SK-N-SH treated with all-trans-retinoic acid at 6 μM for 48 hours (cell line): ENCODE results near the gene TGFBRAP1.

Source experiments
- ATAC-seq: fragments of 200-7000 bp; cut with Tn5 transposase; 3 replicates; pipeline ENCODE4 v1.9.1; 2020; ENCODE audit warnings: mild to moderate bottlenecking, moderate library complexity
- ARNTL ChIP-seq: fragments of 450-650 bp; formaldehyde crosslinking; IDR thresholded peaks from 2 replicates; pipeline ENCODE4 v1.5.0; 2020; ENCODE audit warnings: low read depth, mild to moderate bottlenecking, moderate library complexity, borderline replicate concordance
- BACH2 ChIP-seq: fragments of 250-450 bp; sonication (Bioruptor Pico); IDR thresholded peaks from 2 replicates; pipeline ENCODE4 v1.9.0; 2021; ENCODE audit warnings: mild to moderate bottlenecking, borderline replicate concordance
- ESRRG ChIP-seq: fragments of 250-450 bp; sonication (Bioruptor Pico); IDR thresholded peaks from 2 replicates; pipeline ENCODE4 v1.6.1; 2021; ENCODE audit warnings: mild to moderate bottlenecking
- ISL1 ChIP-seq: fragments of 250-450 bp; sonication (Bioruptor Pico); IDR thresholded peaks from 2 replicates; pipeline ENCODE4 v2.1.2; 2022; ENCODE audit warnings: mild to moderate bottlenecking, moderate library complexity
- OSR1 ChIP-seq: fragments of 250-450 bp; sonication (Bioruptor Pico); IDR thresholded peaks from 2 replicates; pipeline ENCODE4 v1.8.0; 2022; ENCODE audit warnings: moderate library complexity, mild to moderate bottlenecking, inconsistent platforms
- RARB ChIP-seq: fragments of 250-450 bp; sonication (Bioruptor Pico); IDR thresholded peaks from 2 replicates; pipeline ENCODE4 v1.8.0; 2021; ENCODE audit warnings: mild to moderate bottlenecking, moderate library complexity
- SNAI2 ChIP-seq: fragments of 250-450 bp; sonication (Bioruptor Pico); IDR thresholded peaks from 2 replicates; pipeline ENCODE4 v1.5.0; 2020; ENCODE audit warnings: mild to moderate bottlenecking, moderate library complexity
- TCF4 ChIP-seq: fragments of 250-450 bp; sonication (Bioruptor Pico); IDR thresholded peaks from 2 replicates; pipeline ENCODE4 v1.8.0; 2021; ENCODE audit warnings: mild to moderate bottlenecking, moderate library complexity, borderline replicate concordance
- TOX ChIP-seq: fragments of 250-450 bp; sonication (Bioruptor Pico); IDR thresholded peaks from 2 replicates; pipeline ENCODE4 v1.8.0; 2021; ENCODE audit warnings: mild to moderate bottlenecking, moderate library complexity, borderline replicate concordance
- ZC3H10 ChIP-seq: fragments of 250-450 bp; sonication (Bioruptor Pico); IDR thresholded peaks from 2 replicates; pipeline ENCODE4 v1.5.1; 2021; ENCODE audit warnings: mild to moderate bottlenecking, moderate library complexity
- ZFP3 ChIP-seq: fragments of 250-450 bp; sonication (Bioruptor Pico); IDR thresholded peaks from 2 replicates; pipeline ENCODE4 v1.5.0; 2020; ENCODE audit warnings: mild to moderate bottlenecking, moderate library complexity
- ZFP30 ChIP-seq: fragments of 450-650 bp; formaldehyde crosslinking; IDR thresholded peaks from 2 replicates; pipeline ENCODE4 v1.5.0; 2022; ENCODE audit warnings: mild to moderate bottlenecking, moderate library complexity
- ZNF565 ChIP-seq: fragments of 450-650 bp; formaldehyde crosslinking; conservative IDR thresholded peaks from 2 replicates; pipeline ENCODE4 v1.5.0; 2020; ENCODE audit warnings: low read depth, mild to moderate bottlenecking, moderate library complexity
- ZNF70 ChIP-seq: fragments of 450-650 bp; formaldehyde crosslinking; IDR thresholded peaks from 2 replicates; pipeline ENCODE4 v1.5.0; 2020; ENCODE audit warnings: mild to moderate bottlenecking, moderate library complexity
- ZNF8 ChIP-seq: fragments of 450-650 bp; formaldehyde crosslinking; IDR thresholded peaks from 2 replicates; pipeline ENCODE4 v1.5.0; 2020; ENCODE audit warnings: mild to moderate bottlenecking, moderate library complexity
- TF ChIP-seq, protein P1 (sequence below): fragments of 250-450 bp; sonication (Bioruptor Pico); IDR thresholded peaks from 2 replicates; pipeline ENCODE4 v1.8.0; 2020; ENCODE audit warnings: mild to moderate bottlenecking, moderate library complexity, borderline replicate concordance
- TF ChIP-seq, protein P2 (sequence below): fragments of 250-450 bp; sonication (Bioruptor Pico); IDR thresholded peaks from 2 replicates; pipeline ENCODE4 v1.5.0; 2020; ENCODE audit warnings: mild to moderate bottlenecking, moderate library complexity
- TF ChIP-seq, protein P3 (sequence below): fragments of 250-450 bp; sonication (Bioruptor Pico); IDR thresholded peaks from 2 replicates; pipeline ENCODE4 v1.5.1; 2020; ENCODE audit warnings: low read depth, mild to moderate bottlenecking, moderate library complexity
- TF ChIP-seq, protein P4 (sequence below): fragments of 250-450 bp; sonication (Bioruptor Pico); IDR thresholded peaks from 2 replicates; pipeline ENCODE4 v1.8.0; 2021; ENCODE audit warnings: low read depth, mild to moderate bottlenecking, moderate library complexity, borderline replicate concordance

TGFBRAP1 gene

DNA sequence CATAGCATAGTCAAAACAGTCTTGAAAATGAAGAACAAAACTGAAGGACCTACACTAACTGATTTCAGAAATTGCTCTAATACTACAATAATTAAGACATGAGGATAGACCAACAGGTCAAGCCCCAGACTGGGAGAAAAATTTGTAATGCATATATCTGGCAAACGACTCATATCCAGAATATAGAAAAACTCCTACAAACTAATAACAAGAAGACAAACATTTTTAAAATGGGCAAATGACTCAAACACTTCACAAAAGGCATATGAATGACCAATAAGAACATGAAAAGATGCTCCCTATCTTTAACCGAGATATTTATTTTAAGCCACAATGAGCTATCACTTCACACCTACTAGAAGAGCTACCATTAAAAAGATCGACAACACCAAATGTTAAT lies 14.2 kb downstream of the TGFBRAP1 start:
- no peak for TF ChIP-seq TCF4 (CRISPR knock-in tag)
- no peak for TF ChIP-seq ESRRG (CRISPR knock-in tag)
- TF ChIP-seq, protein P1, sequence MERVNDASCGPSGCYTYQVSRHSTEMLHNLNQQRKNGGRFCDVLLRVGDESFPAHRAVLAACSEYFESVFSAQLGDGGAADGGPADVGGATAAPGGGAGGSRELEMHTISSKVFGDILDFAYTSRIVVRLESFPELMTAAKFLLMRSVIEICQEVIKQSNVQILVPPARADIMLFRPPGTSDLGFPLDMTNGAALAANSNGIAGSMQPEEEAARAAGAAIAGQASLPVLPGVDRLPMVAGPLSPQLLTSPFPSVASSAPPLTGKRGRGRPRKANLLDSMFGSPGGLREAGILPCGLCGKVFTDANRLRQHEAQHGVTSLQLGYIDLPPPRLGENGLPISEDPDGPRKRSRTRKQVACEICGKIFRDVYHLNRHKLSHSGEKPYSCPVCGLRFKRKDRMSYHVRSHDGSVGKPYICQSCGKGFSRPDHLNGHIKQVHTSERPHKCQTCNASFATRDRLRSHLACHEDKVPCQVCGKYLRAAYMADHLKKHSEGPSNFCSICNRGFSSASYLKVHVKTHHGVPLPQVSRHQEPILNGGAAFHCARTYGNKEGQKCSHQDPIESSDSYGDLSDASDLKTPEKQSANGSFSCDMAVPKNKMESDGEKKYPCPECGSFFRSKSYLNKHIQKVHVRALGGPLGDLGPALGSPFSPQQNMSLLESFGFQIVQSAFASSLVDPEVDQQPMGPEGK (CRISPR knock-in tag), result no peak
- no peak for TF ChIP-seq ZFP30 (CRISPR knock-in tag)
- TF ChIP-seq TOX, result no peak
- TF ChIP-seq ZNF70 (CRISPR knock-in tag), result no peak
- TF ChIP-seq, all 23 proteins: peak for 0
- ATAC-seq, result no peak

DNA sequence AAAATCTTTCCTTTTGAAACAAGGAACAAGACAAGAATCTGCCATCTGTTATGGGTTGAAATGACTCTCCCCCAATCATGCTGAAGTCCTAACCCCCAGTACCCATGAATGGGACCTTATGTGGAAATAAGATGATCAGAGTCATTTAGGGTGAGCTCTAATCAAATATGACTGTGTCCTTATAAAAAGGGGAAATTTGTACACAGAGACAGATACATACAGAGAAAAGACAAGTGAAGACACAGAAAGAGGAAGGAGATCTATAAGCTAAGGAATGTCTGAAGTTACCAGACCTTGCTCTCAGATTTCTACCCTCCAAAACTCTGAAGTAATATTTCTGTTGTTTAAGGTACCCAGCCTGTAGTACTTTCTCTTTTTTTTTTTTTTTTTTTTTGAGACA lies 15.7 kb downstream of the TGFBRAP1 start:
- no peak for ATAC-seq
- TF ChIP-seq OSR1 (CRISPR knock-in tag), result no peak
- TF ChIP-seq, all 23 proteins: peak for 0

DNA sequence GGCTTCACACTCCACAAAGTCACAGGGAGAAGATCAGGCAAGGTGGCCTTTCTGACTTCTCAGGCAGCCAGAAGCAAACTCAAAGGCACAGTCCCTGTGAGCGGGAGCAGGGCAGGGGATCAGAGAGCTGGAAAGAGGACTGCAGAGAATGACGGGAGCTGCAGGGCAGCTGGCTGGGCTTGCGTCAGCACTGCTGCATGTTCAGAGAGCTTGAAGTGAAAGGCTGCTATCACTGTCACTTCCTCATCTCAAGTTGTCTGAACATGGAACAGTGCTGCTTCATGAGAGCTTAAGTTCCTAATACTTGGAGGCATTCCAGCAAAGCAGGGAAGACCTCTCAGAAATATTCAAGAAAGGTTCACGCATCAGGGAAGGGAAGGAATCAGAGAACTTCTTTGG lies 20.4 kb downstream of the TGFBRAP1 start:
- TF ChIP-seq ZNF565 (CRISPR knock-in tag) (no peak), ARNTL (CRISPR knock-in tag) (no peak), ZFP3 (CRISPR knock-in tag) (no peak), ZNF8 (CRISPR knock-in tag) (no peak), BACH2 (CRISPR knock-in tag) (no peak), TCF4 (CRISPR knock-in tag) (no peak)
- no peak for ATAC-seq

DNA sequence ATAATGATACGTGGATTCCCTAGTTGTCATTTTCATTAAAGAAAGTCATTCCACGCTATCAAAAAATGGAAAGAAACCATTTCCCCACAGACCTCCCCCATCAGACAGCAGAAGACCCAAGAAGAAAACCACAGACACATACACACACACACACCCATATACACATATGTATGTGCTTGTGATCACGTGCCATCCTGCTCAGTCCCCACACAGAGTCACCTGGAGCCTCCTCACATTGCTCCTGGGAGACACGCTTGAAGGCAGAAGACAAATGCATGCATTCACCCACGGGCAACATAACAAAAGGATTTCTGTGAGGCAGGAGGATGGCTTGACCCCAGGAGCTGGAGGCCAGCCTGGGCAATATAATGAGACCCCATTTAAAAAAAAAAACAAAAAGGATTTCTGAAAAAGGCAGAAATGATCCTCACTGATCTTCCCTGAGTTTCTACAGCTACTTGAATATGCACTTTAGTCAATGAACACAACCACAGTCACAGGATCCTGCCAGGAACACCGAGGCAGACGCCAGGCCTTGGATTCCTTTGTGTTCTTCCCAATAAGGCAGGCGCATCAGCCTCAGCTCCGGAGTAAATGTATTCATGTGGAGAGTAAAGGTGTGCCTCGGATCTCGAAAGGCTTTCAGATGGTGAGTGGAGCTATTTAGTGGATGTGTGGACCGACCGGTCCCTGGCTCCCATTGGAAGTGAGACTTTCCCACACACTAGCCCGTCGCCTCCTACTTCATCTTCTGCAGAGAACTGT lies 21.0 kb downstream of the TGFBRAP1 start:
- no peak for ATAC-seq
- TF ChIP-seq ZNF565 (CRISPR knock-in tag), result no peak
- no peak for TF ChIP-seq SNAI2 (CRISPR knock-in tag)
- TF ChIP-seq ARNTL (CRISPR knock-in tag), result no peak
- TF ChIP-seq ZC3H10 (CRISPR knock-in tag), result no peak
- no peak for TF ChIP-seq RARB (CRISPR knock-in tag)
- TF ChIP-seq, protein P2, sequence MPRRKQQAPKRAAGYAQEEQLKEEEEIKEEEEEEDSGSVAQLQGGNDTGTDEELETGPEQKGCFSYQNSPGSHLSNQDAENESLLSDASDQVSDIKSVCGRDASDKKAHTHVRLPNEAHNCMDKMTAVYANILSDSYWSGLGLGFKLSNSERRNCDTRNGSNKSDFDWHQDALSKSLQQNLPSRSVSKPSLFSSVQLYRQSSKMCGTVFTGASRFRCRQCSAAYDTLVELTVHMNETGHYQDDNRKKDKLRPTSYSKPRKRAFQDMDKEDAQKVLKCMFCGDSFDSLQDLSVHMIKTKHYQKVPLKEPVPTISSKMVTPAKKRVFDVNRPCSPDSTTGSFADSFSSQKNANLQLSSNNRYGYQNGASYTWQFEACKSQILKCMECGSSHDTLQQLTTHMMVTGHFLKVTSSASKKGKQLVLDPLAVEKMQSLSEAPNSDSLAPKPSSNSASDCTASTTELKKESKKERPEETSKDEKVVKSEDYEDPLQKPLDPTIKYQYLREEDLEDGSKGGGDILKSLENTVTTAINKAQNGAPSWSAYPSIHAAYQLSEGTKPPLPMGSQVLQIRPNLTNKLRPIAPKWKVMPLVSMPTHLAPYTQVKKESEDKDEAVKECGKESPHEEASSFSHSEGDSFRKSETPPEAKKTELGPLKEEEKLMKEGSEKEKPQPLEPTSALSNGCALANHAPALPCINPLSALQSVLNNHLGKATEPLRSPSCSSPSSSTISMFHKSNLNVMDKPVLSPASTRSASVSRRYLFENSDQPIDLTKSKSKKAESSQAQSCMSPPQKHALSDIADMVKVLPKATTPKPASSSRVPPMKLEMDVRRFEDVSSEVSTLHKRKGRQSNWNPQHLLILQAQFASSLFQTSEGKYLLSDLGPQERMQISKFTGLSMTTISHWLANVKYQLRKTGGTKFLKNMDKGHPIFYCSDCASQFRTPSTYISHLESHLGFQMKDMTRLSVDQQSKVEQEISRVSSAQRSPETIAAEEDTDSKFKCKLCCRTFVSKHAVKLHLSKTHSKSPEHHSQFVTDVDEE (CRISPR knock-in tag), result no peak
- no peak for TF ChIP-seq ESRRG (CRISPR knock-in tag)

DNA sequence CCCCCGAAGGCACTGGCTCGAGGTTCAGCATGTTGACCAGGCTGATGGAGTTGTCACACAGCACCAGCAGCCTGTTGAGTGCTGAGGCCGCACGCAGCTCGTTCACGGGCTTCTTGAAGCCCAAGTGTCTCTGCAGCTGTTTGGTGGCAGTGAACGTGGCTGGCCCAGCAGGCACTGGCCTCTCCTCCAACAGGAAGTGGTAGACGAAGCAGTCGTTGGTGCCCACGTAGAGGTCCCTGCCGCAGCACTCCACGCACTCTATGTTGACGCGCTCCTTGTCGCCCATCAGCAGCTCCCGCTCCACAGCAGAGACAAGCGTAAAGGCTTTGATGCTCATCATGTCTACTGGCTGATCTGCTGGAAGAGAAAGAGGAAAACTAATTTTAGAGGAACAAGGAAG lies 21.6 kb downstream of the TGFBRAP1 start:
- TF ChIP-seq RARB (CRISPR knock-in tag) (no peak), ISL1 (CRISPR knock-in tag) (no peak), ARNTL (CRISPR knock-in tag) (no peak), TOX (no peak), ZNF70 (CRISPR knock-in tag) (no peak)
- no peak for ATAC-seq

DNA sequence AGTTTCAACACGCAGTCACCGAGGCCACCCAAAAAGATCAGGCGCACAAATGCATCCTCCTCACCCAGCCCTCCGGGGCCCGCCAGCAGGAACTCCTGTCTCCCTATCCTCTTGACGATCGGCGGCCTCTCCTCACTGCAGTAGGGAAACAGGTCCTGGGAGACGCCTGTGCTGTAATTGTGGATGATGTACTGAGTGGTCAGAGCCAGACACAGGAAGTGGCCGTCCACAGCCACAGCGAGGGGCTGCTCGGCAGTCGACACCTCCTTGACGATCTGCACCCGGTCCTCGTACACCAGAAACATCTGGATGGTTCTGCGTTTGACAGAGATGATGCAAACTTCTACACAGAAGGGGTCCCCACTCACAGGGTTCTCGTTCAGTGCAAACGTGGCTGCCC lies 22.0 kb downstream of the TGFBRAP1 start:
- ATAC-seq, result no peak

More for the DNA sequence above, 22.0 kb downstream of the TGFBRAP1 start:
- TF ChIP-seq SNAI2 (CRISPR knock-in tag) (no peak), BACH2 (CRISPR knock-in tag) (no peak), ESRRG (CRISPR knock-in tag) (no peak), ZNF8 (CRISPR knock-in tag) (no peak), RARB (CRISPR knock-in tag) (no peak), OSR1 (CRISPR knock-in tag) (no peak), TOX (no peak), ZNF565 (CRISPR knock-in tag) (no peak)
- TF ChIP-seq, protein P1 (CRISPR knock-in tag), result no peak
- TF ChIP-seq, protein P3, sequence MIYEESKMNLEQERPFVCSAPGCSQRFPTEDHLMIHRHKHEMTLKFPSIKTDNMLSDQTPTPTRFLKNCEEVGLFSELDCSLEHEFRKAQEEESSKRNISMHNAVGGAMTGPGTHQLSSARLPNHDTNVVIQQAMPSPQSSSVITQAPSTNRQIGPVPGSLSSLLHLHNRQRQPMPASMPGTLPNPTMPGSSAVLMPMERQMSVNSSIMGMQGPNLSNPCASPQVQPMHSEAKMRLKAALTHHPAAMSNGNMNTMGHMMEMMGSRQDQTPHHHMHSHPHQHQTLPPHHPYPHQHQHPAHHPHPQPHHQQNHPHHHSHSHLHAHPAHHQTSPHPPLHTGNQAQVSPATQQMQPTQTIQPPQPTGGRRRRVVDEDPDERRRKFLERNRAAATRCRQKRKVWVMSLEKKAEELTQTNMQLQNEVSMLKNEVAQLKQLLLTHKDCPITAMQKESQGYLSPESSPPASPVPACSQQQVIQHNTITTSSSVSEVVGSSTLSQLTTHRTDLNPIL (CRISPR knock-in tag), result no peak
- TF ChIP-seq, protein P4, sequence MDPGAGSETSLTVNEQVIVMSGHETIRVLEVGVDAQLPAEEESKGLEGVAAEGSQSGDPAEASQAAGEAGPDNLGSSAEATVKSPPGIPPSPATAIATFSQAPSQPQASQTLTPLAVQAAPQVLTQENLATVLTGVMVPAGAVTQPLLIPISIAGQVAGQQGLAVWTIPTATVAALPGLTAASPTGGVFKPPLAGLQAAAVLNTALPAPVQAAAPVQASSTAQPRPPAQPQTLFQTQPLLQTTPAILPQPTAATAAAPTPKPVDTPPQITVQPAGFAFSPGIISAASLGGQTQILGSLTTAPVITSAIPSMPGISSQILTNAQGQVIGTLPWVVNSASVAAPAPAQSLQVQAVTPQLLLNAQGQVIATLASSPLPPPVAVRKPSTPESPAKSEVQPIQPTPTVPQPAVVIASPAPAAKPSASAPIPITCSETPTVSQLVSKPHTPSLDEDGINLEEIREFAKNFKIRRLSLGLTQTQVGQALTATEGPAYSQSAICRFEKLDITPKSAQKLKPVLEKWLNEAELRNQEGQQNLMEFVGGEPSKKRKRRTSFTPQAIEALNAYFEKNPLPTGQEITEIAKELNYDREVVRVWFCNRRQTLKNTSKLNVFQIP (CRISPR knock-in tag), result no peak
- TF ChIP-seq, all 23 proteins: peak for 0
